ENCODE results near the gene S100A5.
"Not testable (repeated sequence)": the region's sequence is repeated elsewhere in the genome, so short reads cannot be mapped to it uniquely, and the experiment has no call there.

The S100A5 gene

DNA sequence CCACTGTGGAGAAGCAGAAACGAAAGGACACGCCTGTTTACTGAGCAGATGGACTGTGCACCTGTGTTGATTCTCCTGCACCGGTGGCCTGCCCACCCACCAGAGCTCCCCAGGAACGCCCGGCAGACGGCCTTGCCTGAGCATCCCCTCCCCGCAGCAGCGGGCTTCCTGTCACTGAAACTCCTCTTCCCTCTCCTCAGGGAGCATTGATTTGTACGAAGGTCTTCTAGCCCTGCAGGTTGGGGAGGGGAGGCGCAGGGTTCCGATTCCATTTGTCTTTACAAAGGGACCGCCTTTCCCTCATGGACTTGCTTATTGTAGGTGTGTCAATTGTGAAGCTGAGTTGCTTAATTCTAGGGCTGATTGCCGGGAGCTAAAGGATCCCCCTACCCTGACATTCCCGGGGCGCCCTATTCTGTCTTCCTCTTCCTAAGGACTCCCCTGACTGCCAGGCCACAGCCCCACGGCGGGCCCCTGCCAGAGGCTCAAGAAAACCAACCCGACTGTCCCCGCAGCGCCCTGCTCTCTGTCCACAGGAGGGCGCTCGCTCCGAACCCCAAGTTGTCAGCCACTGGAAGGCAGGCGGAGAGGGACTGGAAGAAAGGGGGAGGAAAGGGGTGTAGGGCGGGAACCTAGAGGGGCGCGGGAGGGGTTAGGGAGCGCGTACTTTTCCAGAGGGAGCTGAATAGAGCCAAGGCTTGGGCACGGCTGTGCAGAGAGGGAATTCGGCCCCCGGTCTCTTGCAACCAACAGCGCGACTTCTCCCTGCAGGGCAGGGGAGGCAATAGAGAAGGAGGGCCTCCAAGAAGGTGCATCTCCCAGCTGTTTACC, 7.8 kb downstream of the S100A5 start:
- peak; percentile 76 for DNase-seq (ENCODE audit: low spot score)

DNA sequence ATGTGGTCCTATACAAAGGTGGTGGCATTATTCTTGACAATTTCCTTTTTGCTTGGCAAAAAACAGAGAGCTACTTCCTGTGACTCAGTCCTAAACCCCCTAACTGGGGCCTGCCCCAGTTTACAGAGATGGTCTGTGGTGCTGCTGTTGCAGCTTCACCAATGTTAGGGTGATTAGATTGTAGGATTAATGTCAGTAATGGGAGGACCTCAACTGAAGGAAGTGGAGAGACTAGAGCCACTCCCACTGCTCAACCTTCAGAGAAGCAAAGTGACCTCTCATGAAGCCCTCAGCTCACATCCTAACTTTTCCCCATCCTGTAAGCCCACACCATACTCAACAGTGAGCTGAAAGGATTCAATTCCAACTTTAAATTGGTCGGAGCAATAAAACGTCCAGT, 8.6 kb downstream of the S100A5 start:
- no peak for DNase-seq (ENCODE audit: low spot score)

DNA sequence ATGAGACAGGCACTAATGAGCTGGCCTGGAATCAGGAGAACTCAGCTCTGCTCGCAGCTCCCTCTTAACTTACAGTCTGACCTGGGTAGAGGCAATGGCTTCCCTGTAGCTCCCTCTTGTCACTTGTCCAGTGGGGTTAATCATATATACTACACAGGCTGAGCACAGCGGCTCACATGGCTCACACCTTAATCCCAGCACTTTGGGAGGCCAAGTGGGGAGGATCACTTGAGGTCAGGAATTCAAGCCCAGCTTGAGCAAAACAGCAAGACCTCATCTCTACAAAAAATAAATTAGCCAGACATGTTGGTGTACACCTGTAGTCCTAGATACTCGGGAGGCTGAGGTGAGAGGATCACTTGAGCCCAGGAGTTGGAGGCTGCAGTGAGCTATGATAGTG, 9.1 kb downstream of the S100A5 start:
- DNase-seq (ENCODE audit: low spot score) = no peak

DNA sequence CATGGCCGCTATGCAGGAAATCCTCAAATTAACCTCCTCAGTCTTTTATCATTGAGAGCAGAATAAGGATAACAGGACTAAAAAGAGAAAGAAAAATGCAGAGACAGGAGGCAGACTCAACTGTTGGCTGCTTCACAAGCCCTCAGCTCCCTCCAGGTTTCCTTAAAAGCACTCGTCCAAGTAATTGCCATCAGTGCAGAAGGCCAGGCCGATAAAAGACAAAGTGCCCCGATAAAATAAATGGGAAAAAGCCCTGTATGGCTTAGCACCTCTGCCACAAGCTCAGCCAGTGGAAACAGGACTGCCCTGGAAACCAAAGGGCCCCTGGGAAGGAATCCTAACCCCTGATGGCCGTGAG, 13.1 kb downstream of the S100A5 start:
- no peak for DNase-seq (ENCODE audit: low spot score)

DNA sequence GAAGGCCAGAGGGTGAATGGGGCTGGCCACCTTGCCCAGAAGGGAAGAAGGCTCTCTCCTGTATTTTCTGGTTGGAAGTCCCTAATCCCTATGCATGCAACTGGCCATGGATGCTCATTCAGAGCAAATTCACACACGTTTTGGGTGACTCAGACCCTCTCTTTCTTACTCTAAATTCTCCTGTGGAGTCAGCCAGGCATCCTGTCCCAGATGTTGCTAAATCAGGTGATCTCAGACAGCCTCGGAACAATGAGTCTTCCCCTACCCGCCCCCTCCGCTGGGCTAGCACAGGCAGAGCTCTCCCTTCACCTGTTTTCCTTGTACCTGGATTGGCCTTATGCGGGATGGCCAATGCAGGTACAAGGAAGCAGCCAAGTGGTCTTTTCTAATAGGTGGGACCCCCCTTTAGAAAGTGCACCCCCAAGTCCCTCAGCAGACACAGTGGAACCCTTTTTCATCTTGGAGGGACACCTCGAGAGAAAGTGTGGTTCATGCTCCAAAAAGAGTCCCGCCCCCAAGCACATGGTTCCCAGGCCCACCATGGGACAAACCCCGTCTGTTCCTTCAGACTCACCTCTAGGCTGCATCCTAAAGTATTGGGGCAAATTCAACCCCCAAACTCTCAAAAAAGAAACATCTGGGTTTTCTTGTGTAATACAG, 13.6 kb downstream of the S100A5 start:
- no peak for DNase-seq (ENCODE audit: low spot score)

DNA sequence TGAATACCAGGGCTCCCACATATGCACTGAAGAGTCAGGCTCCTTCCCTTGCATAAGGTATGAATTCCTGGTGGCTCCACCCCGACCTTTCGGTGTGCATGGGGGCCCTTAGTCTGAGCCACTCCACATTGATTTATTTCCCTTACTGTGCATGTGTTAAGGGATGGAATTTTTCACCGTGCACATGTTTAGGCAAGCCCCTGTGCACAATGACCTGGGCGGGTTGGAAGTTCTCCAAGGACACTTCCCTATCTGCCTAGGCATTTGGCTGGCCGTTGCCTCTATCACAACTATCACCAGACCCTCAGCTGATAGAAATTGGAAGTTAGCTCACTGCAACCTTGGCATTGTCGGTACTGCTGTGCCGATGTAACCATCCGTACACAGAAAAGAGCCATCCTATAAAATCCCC, 14.6 kb downstream of the S100A5 start:
- DNase-seq (ENCODE audit: low spot score) = no peak

DNA sequence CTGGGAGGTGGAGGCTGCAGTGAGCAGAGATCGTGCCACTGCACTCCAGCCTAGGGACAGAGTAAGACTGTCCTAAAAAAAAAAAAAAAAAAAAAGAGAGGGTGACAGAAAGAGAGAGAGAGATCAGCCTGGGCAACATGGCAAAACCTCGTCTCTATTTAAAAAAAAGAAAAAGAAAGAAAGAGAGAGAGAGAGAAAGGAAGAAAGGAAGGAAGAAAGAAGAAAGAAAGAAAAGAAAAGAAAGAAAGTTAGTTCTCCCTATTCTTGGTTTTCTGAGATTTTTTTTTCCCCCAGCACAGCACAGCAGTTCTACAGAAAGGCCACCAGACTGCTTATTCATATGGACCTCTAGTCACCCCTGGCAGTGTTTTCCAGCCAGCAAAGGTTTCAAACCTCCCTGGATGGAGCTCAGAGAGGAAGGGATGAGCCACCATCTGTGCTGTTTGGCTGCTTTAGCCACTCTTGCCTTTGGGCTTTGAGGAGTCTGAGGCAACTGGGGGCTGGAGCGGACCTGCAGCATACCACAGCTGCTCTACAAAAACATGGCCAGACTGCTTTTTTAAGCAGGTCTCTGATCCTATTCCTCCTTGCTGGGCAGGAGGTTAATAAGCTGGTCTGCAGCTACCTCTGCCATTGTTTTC, 15.5 kb downstream of the S100A5 start:
- no peak for DNase-seq (ENCODE audit: low spot score)

DNA sequence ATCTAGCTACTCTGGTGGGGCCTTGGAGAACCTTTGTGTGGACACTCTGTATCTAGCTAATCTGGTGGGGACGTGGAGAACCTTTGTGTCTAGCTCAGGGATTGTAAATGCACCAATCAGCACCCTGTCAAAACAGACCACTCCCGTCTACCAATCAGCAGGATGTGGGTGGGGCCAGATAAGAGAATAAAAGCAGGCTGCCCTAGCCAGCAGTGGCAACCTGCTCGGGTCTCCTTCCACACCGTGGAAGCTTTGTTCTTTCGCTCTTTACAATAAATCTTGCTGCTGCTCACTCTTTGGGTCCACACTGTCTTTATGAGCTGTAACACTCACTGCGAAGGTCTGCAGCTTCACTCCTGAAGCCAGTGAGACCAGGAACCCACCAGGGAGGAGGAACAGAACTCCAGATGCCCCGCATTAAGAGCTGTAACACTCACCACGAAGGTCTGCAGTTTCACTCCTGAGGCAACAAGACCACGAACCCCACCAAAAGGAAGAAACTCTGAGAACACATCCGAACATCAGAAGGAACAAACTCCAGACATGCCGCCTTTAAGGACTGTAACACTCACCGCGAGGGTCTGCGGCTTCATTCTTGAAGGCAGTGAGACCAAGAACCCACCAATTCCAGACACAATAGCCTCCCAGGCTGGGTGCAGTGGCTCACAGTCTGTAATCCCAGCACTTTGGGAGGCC, 18.2 kb downstream of the S100A5 start:
- not testable (repeated sequence) for DNase-seq (ENCODE audit: low spot score)

DNA sequence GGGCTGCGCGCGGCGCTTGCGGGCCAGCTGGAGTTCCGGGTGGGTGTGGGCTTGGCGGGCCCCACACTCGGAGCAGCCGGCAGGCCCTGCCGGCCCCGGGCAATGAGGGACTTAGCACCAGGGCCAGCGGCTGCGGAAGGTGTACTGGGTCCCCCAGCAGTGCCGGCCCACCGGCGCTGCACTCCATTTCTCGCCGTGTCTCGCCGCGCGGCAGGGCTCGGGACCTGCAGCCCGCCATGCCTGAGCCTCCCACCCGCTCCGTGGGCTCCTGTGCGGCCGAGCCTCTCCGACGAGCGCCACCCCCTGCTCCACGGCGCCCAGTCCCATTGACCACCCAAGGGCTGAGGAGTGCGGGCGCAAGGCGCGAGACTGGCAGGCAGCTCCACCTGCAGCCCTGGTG, 18.9 kb downstream of the S100A5 start:
- not testable (repeated sequence) for DNase-seq (ENCODE audit: low spot score)

DNA sequence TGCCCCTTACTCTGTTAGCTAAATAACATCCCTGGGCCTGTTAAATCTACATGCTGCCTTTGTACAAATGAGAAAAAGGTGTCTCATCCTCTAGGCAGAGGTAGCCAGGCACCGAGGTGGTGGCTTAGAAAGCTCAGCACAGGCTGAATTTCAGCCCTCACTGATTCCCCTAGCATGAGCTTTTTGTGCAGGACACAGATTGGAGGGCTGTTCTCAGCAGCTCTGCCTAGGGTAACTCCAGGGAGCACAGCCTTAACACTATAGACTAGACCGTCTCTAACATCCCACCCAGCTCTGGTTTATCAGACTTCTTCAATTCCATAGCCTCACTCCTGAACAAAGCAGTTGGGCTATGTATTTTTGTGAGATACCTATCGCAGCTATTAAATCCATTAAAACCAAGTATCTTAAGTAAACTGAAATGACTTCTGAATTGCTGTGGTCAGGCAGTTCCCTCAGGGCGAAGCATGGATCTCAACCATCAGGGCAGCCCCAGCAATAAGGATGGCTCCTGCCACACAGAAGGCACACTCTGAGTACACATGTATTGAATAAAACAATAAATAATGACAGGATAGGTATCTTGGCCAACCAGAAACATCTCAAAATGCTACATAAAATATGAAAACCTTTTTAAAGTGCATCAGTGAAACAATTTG, 19.8 kb downstream of the S100A5 start:
- DNase-seq (ENCODE audit: low spot score) = no peak

DNA sequence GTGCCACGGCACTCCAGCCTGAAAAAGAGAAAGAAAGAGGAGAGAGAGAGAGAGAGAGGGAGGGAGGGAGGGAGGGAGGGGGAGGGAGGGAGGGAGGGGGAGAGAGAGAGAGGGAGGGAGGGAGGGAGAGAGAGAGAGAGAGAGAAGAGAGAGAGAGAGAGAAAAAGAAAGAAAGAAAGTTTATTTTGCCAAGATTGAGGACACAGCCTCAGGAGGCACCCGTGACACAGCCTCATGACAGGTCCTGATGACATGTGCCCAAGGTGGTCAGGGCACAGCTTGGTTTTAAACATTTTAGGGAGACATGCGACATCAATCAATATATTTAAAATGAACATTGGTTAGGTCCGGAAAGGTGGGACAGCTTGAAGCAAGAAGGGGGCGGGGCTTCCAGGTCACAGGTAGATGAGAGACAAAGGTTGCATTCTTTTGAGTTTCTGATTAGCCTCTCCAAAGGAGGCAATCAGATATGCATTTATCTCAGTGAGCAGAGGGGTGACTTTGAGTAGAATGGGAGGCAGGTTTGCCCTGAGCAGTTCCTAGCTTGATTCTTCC, 20.5 kb downstream of the S100A5 start:
- DNase-seq (ENCODE audit: low spot score) = not testable (repeated sequence)

DNA sequence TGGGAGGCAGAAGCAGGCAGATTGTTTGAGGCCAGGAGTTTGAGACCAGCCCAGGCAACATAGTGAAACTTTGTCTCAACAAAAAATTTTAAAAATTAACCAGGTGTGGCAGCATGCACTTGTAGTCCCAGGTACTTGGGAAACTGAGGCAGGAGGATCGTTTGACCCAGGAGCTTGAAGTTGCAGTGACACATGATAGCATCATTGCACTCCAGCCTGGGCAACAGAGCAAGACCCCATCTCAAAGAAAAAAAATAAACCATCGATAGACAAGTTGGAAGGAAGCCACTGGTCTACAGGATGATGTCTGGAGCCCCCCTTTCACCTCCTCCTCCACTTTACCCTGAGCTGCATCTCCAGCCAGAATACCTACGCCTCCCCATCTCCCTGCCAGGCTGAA, 21.5 kb downstream of the S100A5 start:
- DNase-seq (ENCODE audit: low spot score) = no peak

DNA sequence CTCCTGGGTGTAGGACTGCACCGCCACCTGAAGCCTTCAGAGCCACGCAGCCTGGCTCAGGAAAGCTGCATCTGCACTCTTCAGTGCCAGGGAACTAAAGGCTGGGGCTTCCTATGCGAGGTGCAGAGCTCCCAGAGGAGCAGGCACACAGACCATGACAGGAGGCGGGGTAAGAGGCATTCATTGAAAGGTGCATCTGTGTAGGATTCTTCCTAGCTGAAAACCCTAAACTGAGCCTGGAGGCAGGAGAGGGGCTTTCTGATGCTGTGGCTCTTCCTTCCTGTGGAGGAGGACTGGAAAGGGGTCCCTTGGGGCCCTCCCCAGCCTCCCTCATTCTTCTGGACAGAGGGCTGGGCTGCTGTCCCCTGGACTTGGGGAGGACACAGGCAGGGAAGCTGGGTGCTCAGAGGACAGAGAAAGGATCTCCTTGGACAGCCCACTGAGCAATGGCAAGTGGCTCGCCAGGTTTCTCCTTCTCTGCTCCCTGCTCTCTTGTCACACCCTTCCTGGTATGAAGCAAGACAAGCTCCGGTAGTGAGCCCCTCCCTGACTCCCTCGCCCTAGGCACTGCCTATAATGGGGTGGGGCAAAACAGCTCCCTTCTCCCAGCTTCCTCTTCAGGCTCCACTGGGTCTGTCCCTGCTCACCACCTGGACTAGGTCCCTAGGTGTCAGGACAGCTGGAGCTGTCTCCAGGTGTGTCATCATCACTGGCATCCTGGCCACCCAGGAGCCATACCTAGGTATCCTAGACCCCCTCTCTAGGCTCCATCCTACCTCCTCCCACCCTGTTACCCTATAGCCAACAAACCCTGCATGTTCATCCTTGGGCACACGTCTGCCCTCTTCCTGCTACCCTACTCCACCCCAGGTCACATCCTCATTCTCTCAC, 25.0 kb downstream of the S100A5 start:
- DNase-seq (ENCODE audit: low spot score) = no peak

DNA sequence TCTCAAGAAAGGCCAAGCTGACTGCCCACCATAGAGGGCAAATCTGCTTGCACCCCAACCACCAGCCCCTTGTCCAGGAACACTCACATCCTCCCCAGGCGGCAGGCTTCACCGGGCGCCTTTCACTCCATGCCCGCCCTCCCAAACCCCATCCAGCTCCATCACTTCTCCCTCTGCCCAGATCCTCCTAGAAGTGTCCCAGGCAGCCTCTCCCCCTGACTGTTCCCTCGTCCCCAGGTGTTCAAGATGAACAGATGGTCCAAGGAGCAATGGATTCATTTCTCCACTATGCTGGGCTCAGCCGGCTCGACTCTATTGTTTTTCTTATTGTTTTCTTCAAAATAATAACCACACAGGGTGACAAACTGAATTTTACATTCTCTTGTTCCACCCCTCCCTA, 27.1 kb downstream of the S100A5 start:
- no peak for DNase-seq (ENCODE audit: low spot score)

DNA sequence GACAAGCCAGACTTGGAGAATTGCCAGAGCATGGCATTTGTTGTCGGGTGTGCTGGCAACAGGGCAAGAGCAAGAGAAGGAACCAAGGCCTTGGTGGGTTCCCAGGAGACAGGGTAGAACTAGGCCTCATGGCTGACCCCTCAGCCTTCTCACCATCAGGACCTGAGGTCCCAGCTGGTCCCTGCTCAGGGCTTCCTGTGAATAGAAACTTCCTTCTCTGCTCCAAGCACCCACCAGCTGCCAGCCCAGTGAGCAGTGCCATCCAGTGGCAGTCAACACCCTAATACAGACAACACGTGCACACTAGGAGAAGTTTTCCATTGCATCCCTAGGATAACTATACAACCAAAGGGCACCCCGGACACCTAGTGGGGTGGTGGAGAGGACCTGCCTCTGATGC, 27.7 kb downstream of the S100A5 start:
- DNase-seq (ENCODE audit: low spot score) = no peak

DNA sequence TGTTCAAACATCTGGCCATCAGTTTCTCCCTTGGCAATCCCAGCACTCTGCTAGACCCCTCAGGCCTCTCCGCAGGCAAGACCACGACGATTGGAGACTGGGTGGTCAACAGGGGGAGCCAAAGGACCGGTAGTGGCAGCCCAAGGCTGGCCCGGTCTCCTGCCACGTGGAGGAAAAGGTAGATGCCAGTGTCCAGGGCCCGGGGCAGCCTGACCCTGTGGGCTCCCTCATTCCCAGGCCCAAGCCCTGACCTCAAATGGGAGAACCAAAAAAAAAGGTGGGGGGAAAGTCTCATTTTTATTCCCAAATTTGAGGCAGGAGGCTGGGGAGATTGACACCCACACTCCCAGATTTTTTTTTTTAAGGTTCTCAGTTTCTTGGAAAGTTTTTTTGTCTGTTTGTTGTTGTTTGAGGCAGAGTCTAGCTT, 29.7 kb downstream of the S100A5 start:
- peak; percentile 90 for DNase-seq (ENCODE audit: low spot score)

DNA sequence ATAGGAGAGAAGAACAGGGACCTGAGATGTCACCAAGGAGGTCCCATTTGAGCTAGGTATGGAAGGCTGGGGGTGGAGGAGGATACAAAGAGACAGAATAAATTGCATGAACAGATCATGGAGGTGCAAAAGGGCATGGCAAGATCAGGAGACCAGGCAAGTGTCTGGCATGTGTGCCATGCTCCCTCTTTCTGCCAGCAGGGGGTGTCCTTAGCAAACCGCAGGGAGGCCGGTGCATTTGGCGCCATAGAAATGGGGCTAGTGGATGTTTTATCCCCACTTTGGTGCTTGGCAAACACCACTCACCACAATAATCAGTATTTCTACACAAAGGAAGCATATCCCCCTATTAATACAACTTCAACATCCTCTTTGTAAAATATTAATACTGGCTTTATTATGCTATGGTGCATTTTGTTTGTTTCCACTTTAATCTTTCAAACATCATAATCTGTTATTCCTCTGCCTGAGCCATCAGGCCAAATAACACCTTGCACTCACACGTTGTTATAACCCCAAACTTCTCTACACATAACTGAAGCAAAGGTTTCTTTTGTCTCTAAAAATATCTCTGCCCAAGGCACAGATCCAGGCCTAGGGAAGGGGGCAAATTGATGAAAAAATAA, 30.9 kb downstream of the S100A5 start:
- peak; percentile 90 for DNase-seq (ENCODE audit: low spot score)

DNA sequence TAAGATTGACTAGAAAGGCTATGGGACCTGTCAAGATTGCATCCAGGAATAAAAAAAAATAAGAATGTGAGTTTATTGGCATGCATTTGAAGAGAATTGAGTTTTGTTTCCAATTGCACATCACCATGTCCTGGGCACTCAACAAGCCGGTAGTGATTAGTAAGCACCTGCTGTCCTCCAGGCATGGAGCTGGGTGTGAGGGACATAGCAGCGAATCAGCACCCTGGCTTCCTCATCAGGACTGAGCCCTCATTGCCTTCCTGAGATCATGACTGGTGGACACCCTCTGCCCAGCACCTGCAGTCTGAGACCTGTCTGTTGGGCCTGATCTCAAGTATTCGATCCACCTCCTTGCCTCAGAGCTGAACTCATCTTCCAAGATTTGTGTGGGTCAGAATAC, 31.7 kb downstream of the S100A5 start:
- DNase-seq (ENCODE audit: low spot score) = no peak

DNA sequence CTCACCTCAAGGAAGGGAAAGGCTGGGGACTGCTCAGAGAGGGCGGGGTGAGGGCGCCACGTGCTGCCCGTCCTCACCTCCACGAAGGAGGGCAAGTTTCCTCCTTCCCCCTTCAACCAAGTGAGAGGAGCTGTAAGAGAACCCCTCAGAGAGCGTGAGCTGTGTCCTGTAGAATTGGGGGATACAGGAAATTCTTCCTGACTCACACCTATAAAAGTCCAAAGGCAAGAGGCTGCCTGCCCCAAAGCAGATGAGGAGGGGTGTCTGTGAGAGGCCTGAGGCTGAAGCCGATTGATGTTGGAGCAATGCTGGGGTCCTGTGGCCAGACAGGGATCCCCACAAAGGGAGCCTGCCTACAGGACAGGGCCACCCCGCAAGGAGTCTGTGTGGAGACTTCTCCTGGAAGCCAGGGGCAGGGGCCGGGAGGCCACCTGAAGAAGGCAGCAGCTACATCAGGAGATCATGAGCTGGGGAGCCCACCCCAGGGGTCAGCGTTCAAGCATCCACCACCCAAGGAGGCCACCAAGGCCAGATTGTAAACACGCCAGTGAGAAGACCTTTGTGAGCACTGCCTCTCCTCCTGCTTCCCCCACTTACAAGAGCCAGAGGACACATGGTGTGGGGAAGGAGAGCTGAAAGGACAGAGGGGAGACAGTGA, 32.7 kb downstream of the S100A5 start:
- DNase-seq (ENCODE audit: low spot score) = no peak

Data from COLO829 (cell line).